Head of caudate nucleus (tissue), 42 donors: ENCODE measurements around the gene MEIS1.

Source experiments
- DNase-seq, 42 donors: peaks; one replicate each; pipeline versions ENCODE4 v3.0.0 to v3.0.0-alpha.2; 2020 to 2021; ENCODE audit warnings: mixed read lengths in 7 of 42
- intact Hi-C: fragments of 100-400 bp; cut with DNase I; formaldehyde crosslinking; loops from one replicate; pipeline ENCODE4 v1.15.0; 2022

MEIS1 gene

DNA sequence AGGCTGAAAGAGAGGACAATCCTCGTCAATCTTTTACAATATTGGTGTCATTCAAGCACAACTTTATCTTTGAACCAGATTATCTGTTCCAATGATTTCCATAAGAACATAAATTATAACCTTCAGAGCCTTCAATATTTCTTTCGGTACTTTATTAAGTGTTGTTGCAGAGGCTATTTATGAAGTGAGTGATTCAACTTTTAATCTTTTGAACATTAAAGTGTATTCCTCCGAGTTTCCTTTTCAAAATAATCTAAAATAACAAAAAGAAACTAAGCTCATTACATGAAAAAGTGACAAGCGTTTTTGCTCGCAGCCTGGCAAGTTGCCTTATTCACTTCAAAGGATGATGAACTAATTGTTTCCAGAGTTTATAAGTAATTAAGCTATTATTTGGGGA is 149.0 kb downstream of the MEIS1 start:
- DNase-seq: no peak
- intact Hi-C loops: no loop called here

DNA sequence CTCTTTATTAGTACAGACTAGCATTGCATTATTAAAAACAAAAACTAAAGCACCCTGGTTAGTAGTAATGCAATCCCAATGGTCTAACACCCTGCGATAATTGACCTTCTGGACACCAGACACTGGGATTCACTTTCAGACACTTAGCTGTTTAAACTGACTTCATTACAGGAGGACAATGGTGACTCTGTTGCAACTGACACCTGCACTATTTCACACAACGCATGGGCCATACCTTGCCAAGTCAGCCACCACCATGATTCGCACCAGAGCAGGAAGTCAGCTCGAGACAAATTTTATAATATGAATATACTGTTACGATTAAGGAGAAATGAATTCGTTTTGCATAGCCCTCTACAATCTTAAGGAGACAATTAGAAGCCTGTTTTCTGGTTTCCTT is 150.7 kb downstream of the MEIS1 start:
- intact Hi-C loops: no loop called here
- no peak for DNase-seq

DNA sequence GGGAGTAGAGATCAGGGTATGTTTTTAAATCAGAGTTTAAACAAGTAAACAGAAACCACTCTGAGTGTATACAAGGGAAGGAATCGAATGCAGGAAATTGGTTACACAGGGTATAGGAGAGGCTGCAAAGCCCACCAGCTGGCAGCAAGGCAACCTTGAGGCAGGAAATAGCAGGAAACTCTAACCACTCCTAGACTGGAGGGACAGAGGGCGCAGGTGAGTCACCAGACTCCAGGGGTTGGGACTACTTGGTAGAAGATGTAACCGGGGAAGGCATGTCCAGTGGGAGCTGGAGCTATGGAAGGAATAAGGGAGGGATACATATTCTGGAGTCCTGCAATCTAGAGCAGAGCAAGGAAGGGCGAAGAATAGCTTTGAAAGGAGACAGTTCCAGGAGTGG is 152.3 kb downstream of the MEIS1 start:
- intact Hi-C loops: no loop called here
- no peak for DNase-seq

DNA sequence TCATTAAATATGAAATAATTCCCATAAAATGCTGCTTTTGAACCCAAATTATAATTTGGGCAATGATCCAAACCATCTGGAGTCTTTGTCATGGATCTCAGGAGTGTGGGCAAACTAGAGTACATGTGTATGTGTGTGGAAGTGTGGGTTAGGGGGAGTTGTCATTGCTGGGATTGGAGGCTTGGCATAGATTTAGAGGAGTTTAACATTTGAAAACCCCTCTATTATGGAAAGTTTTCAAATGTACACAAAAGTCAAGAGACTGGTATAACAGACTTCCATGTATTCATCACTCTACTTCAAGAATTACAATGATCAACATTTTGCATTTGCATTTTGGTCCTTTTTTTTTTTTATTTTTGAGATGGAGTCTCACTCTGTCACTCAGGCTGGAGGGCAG is 159.1 kb downstream of the MEIS1 start:
- intact Hi-C loops: no loop called here
- no peak for DNase-seq

GRCh38 chr2:66595556-66595955 is 160.6 kb downstream of the MEIS1 start:
- no peak for DNase-seq

DNA sequence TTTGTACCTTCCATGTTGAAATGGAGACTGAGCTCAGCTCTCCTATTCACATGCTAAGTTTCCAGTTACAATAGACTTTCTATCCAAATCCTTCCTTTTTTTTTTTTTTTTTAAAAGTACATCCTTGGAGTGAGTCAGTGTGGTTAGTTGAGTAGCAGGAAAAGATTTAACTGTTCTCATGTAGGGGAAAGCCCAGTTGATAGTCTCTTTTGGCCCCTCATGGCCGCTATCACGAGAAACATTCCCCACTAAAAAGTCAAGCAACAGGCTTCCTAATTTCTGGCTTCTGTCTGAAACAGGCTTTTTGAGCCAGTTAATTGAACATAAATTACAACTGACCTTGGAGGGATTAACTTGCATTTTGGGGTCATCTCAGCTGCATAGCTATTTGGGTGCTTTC is 161.3 kb downstream of the MEIS1 start:
- DNase-seq: no peak
- intact Hi-C loops: no loop called here

More at GRCh38 chr2:66595556-66595955, 160.6 kb downstream of the MEIS1 start:
- intact Hi-C loops: no loop called here

GRCh38 chr2:66601624-66602023 is 166.7 kb downstream of the MEIS1 start:
- intact Hi-C loops: no loop called here
- DNase-seq: no peak

DNA sequence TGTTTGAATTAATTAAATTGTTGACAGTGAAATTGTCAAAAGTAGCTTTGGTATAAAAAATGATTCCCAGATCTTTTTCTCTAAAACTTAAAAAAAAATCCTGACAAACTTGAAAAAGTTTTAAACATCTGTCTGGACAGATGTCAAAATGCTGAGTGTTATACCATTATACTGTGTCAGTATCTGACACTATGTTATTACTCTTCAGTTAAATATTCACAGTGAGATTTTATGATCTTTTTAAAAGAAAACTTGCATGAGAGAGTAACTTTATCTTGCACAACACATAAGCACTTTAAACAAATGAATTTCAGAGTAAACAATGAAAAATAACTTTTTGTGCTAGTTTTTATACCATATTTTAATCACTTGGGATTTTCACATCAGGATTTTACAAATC is 167.4 kb downstream of the MEIS1 start:
- intact Hi-C loops: no loop called here

GRCh38 chr2:66604326-66604725 is 169.4 kb downstream of the MEIS1 start:
- DNase-seq: no peak
- intact Hi-C loops: no loop called here

More for the DNA sequence above, 167.4 kb downstream of the MEIS1 start:
- no peak for DNase-seq

GRCh38 chr2:66604976-66605375 is 170.1 kb downstream of the MEIS1 start:
- no peak for DNase-seq
- intact Hi-C loops: no loop called here

DNA sequence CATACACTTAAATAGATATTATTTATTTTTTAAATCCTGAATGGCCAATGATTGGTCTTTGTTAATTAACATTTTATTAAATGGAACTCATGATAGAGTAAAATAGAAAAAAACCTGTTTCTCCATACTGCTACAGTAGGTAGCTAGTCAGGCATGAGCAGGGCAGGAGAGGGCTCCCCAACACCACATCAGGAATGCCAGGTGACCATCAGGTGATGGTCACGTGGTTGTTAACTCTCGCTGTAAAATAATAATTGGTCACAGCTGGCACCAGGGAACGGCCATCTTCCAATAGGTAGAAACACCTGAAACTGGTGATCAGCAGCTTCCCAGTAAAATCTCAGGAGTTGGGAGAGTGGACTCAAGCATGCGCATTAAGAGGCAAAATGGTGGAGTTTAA is 172.2 kb downstream of the MEIS1 start:
- no peak for DNase-seq
- intact Hi-C loops: no loop called here
